Astrocyte (in vitro differentiated cells and primary cell): Measurements from ENCODE around the gene FMN1. TPM values are rescaled to one million over a fixed set of nuclear protein-coding genes. Genes with fewer than 3 reads are reported as not detected.
A peak's percentile ranks its signal among the peaks of the same experiment; 100 is the strongest.

Experiments used
- DNase-seq: peaks from one replicate; pipeline ENCODE4 v3.0.0-alpha.2; 2010; ENCODE audit warnings: low read depth
- FAIRE-seq: peaks from 2 replicates; lab custom pipeline; 2011; peaks lifted over from hg19 to GRCh38; lab: Jason Lieb, UNC
- H2AFZ ChIP-seq: 2 replicates; pipeline ENCODE4 v1.6.0; 2012; ENCODE audit warnings: low read depth, low read length, inconsistent platforms
- H3K27ac ChIP-seq: 2 replicates; pipeline ENCODE4 v1.5.1; 2011; ENCODE audit warnings: low read depth, low read length, inconsistent platforms
- H3K27me3 ChIP-seq: 2 replicates; pipeline ENCODE4 v1.6.0; 2011; ENCODE audit warnings: low read length, inconsistent platforms; ENCODE audit not compliant: insufficient read depth
- H3K36me3 ChIP-seq: 2 replicates; pipeline ENCODE4 v1.5.1; 2011; ENCODE audit warnings: low read length, inconsistent platforms; ENCODE audit not compliant: insufficient read depth
- H3K4me1 ChIP-seq: 2 replicates; pipeline ENCODE4 v1.5.1; 2011; ENCODE audit warnings: low read length, inconsistent platforms; ENCODE audit not compliant: insufficient read depth
- H3K4me2 ChIP-seq: 2 replicates; pipeline ENCODE4 v1.6.0; 2012; ENCODE audit warnings: low read length, inconsistent platforms
- H3K4me3 ChIP-seq: 2 replicates; pipeline ENCODE4 v1.5.1; 2011; ENCODE audit warnings: low read depth, mild to moderate bottlenecking, low read length, inconsistent platforms; ENCODE audit not compliant: insufficient read depth
- H3K79me2 ChIP-seq: 2 replicates; pipeline ENCODE4 v1.6.0; 2012; ENCODE audit warnings: mild to moderate bottlenecking, low read length, inconsistent platforms; ENCODE audit not compliant: insufficient read depth
- H3K9ac ChIP-seq: 2 replicates; pipeline ENCODE4 v1.6.0; 2012; ENCODE audit warnings: mild to moderate bottlenecking, low read length, inconsistent platforms
- H3K9me3 ChIP-seq: 2 replicates; pipeline ENCODE4 v1.5.1; 2012; ENCODE audit warnings: low read depth, mild to moderate bottlenecking, low read length, inconsistent platforms; ENCODE audit not compliant: insufficient read depth
- H4K20me1 ChIP-seq: 2 replicates; pipeline ENCODE4 v1.6.0; 2012; ENCODE audit warnings: low read length, inconsistent platforms; ENCODE audit not compliant: insufficient read depth
- H3K27ac Mint-ChIP-seq: one replicate; pipeline ENCODE4 v1.8.0; 2021; ENCODE audit warnings: mild to moderate bottlenecking, mixed read lengths; ENCODE audit not compliant: unreplicated experiment
- H3K27me3 Mint-ChIP-seq: one replicate; pipeline ENCODE4 v1.8.0; 2021; ENCODE audit warnings: low read depth, mixed read lengths; ENCODE audit not compliant: unreplicated experiment
- H3K36me3 Mint-ChIP-seq: one replicate; pipeline ENCODE4 v1.8.0; 2021; ENCODE audit warnings: low read depth, mixed read lengths; ENCODE audit not compliant: unreplicated experiment
- H3K4me1 Mint-ChIP-seq: one replicate; pipeline ENCODE4 v1.8.0; 2021; ENCODE audit warnings: low read depth, mixed read lengths; ENCODE audit not compliant: unreplicated experiment
- H3K4me3 Mint-ChIP-seq: one replicate; pipeline ENCODE4 v1.8.0; 2021; ENCODE audit warnings: mild to moderate bottlenecking, moderate library complexity, mixed read lengths; ENCODE audit not compliant: unreplicated experiment
- H3K9me3 Mint-ChIP-seq: one replicate; pipeline ENCODE4 v1.8.0; 2021; ENCODE audit warnings: mild to moderate bottlenecking, mixed read lengths; ENCODE audit not compliant: unreplicated experiment
- EZH2 ChIP-seq: IDR thresholded peaks from 2 replicates; pipeline ENCODE4 v1.6.1; 2012; ENCODE audit warnings: mild to moderate bottlenecking, low read length, inconsistent platforms; ENCODE audit not compliant: insufficient read depth
- total RNA-seq: library from RNA; stranded (reverse); gene quantifications from 2 replicates; pipeline ENCODE4 v1.2.1, GENCODE V29; 2021
- TF ChIP-seq, protein P1 (sequence below): IDR thresholded peaks from 2 replicates; pipeline ENCODE4 v1.5.1; 2011; ENCODE audit warnings: low read depth, mild to moderate bottlenecking, inconsistent platforms, low read length, moderate library complexity; ENCODE audit not compliant: insufficient read depth

The FMN1 gene
- total RNA-seq, 1 donor from 2014 or later: 5.3 TPM

DNA sequence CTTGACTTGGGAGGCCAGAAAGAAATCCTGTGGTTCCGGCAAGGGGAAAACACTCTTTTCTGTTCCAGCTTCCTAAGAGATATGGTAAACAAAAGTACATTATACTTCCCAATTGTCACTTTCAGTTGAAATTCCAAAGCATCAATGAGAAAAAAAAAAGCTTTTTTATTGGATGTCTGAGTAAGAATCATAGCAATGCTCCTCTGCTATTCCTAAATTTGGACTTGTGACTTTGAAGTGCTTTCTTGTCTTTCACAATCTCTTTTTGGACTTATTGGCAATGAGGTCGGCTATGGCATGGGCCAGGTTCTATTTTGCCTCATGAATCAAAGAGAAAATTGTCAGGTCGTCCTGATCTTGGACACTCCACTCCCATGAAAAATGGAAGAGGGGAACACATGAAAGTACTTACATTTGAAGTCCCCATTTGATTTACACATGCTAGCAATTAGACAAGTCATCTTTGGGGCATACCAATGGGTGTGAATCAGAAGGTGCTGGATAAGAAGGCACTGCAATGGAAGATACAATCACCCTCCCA is 306.2 kb downstream of the FMN1 start:
- H3K9me3 ChIP-seq: no peaks in the 10 kb centered on the region
- H3K27ac ChIP-seq: no peak overlapping the region
- no peaks in the 10 kb centered on the region for H3K79me2 ChIP-seq
- no peaks in the 10 kb centered on the region for H3K4me1 ChIP-seq
- H3K9ac ChIP-seq: no peak overlapping the region
- H3K4me2 ChIP-seq: no peak overlapping the region
- Mint-ChIP-seq H3K9me3 (peaks cover 4% of the 10 kb centered on the region), H3K27ac (no peak overlapping the region), H3K27me3 (no peaks in the 10 kb centered on the region), H3K36me3 (peaks cover 11% of the 10 kb centered on the region), H3K4me3 (no peak overlapping the region), H3K4me1 (no peaks in the 10 kb centered on the region)
- no peak overlapping the region for H3K4me3 ChIP-seq
- no peak overlapping the region for H2AFZ ChIP-seq
- DNase-seq: no peak
- TF ChIP-seq, protein P1, sequence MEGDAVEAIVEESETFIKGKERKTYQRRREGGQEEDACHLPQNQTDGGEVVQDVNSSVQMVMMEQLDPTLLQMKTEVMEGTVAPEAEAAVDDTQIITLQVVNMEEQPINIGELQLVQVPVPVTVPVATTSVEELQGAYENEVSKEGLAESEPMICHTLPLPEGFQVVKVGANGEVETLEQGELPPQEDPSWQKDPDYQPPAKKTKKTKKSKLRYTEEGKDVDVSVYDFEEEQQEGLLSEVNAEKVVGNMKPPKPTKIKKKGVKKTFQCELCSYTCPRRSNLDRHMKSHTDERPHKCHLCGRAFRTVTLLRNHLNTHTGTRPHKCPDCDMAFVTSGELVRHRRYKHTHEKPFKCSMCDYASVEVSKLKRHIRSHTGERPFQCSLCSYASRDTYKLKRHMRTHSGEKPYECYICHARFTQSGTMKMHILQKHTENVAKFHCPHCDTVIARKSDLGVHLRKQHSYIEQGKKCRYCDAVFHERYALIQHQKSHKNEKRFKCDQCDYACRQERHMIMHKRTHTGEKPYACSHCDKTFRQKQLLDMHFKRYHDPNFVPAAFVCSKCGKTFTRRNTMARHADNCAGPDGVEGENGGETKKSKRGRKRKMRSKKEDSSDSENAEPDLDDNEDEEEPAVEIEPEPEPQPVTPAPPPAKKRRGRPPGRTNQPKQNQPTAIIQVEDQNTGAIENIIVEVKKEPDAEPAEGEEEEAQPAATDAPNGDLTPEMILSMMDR: no peak
- no peak for TF ChIP-seq EZH2
- peak; percentile 94 for FAIRE-seq
- no peaks in the 10 kb centered on the region for H4K20me1 ChIP-seq
- no peaks in the 10 kb centered on the region for H3K36me3 ChIP-seq
- no peaks in the 10 kb centered on the region for H3K27me3 ChIP-seq

DNA sequence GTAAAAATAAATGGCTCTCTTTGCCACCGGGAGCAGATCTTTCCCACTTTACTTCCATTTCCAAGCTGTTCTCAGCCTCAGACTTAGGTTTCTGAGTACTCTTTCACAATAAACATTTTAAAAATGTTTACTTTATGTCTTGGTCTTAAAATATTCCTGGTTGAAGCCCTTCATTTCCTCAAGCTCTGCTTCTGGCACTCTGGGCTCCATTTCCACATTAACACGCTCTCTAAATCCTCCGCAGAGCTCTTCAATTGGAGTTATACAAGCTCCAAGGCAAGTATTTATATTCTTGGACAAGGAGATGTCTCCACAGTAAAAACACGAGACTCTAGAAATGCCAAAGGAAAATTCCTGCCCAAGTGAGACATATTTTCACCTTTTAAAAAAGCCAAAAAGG is 307.4 kb downstream of the FMN1 start:
- Histone ChIP-seq H3K79me2 (no peaks in the 10 kb centered on the region), H3K4me1 (no peaks in the 10 kb centered on the region), H2AFZ (no peak overlapping the region), H3K9ac (no peak overlapping the region), H3K4me2 (no peak overlapping the region), H3K36me3 (no peaks in the 10 kb centered on the region), H3K27me3 (no peaks in the 10 kb centered on the region), H3K27ac (no peak overlapping the region), H3K4me3 (no peak overlapping the region), H4K20me1 (no peaks in the 10 kb centered on the region), H3K9me3 (no peaks in the 10 kb centered on the region)
- Mint-ChIP-seq H3K4me3 (no peak overlapping the region), H3K9me3 (peaks cover 2% of the 10 kb centered on the region), H3K4me1 (no peaks in the 10 kb centered on the region), H3K27me3 (no peaks in the 10 kb centered on the region), H3K36me3 (peaks cover 11% of the 10 kb centered on the region), H3K27ac (no peak overlapping the region)
- DNase-seq (no peak), FAIRE-seq (no peak)
- no peak for TF ChIP-seq EZH2
- TF ChIP-seq, protein P1: no peak

DNA sequence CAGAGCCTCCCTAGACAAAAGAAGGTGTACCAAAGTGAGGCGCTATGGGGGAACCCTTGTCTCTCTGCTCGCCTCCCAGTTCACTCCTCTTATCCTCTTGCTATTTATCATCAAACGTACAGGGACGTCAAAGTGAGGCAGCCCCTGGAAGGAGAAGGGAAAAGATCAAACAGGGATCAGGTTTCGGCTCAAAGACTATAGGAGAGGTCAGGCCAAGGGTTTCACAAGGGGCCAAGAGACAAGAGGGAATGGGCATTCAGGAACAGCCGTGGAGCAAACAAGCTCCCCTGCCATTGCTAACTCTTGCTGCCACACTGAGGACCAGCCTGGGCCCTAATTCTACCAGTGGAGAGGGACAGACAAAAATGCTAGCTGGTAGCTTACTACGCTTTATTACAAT is 308.1 kb downstream of the FMN1 start:
- no peak overlapping the region for H3K4me3 Mint-ChIP-seq
- H3K4me3 ChIP-seq: no peak overlapping the region
- TF ChIP-seq EZH2: no peak
- TF ChIP-seq, protein P1: no peak
- no peaks in the 10 kb centered on the region for H3K27me3 ChIP-seq
- H2AFZ ChIP-seq: no peak overlapping the region
- FAIRE-seq (no peak), DNase-seq (no peak)
- H3K27ac Mint-ChIP-seq: no peak overlapping the region
- no peak overlapping the region for H3K27ac ChIP-seq
- no peaks in the 10 kb centered on the region for H3K36me3 ChIP-seq
- H3K4me1 Mint-ChIP-seq: no peaks in the 10 kb centered on the region
- peaks cover 2% of the 10 kb centered on the region for H3K9me3 Mint-ChIP-seq
- no peaks in the 10 kb centered on the region for H3K4me1 ChIP-seq
- no peaks in the 10 kb centered on the region for H3K27me3 Mint-ChIP-seq
- H4K20me1 ChIP-seq: no peaks in the 10 kb centered on the region
- H3K79me2 ChIP-seq: no peaks in the 10 kb centered on the region
- H3K9me3 ChIP-seq: no peaks in the 10 kb centered on the region
- H3K9ac ChIP-seq: no peak overlapping the region
- peaks cover 9% of the 10 kb centered on the region for H3K36me3 Mint-ChIP-seq
- H3K4me2 ChIP-seq: no peak overlapping the region
